Measurements from ENCODE around the gene GTF3C1.

Gene GTF3C1

GRCh38 chr16:27518226-27518625, 31.5 kb downstream of the GTF3C1 start:
- no peak for DNase-seq (ENCODE audit: low spot score)

GRCh38 chr16:27517664-27518063, 32.0 kb downstream of the GTF3C1 start:
- no peak for DNase-seq (ENCODE audit: low spot score)

GRCh38 chr16:27516365-27516764, 33.3 kb downstream of the GTF3C1 start:
- DNase-seq (ENCODE audit: low spot score) = no peak

- no peak for DNase-seq (ENCODE audit: low spot score)
Observed at GRCh38 chr16:27515874-27516353, 33.8 kb downstream of the GTF3C1 start.

GRCh38 chr16:27514806-27515205, 34.9 kb downstream of the GTF3C1 start:
- no peak for DNase-seq (ENCODE audit: low spot score)

- no peak for DNase-seq (ENCODE audit: low spot score)
Observed at GRCh38 chr16:27511657-27512448, 37.9 kb downstream of the GTF3C1 start.

GRCh38 chr16:27508476-27508875, 41.2 kb downstream of the GTF3C1 start:
- DNase-seq (ENCODE audit: low spot score) = no peak

GRCh38 chr16:27506771-27507170, 42.9 kb downstream of the GTF3C1 start:
- no peak for DNase-seq (ENCODE audit: low spot score)

- DNase-seq (ENCODE audit: low spot score) = no peak
Observed at GRCh38 chr16:27505297-27506236, 44.1 kb downstream of the GTF3C1 start.

GRCh38 chr16:27503662-27504061, 46.1 kb downstream of the GTF3C1 start:
- DNase-seq (ENCODE audit: low spot score) = no peak

GRCh38 chr16:27500801-27501200, 48.9 kb downstream of the GTF3C1 start:
- no peak for DNase-seq (ENCODE audit: low spot score)

- no peak for DNase-seq (ENCODE audit: low spot score)
Observed at GRCh38 chr16:27499659-27500055, 50.1 kb downstream of the GTF3C1 start.

GRCh38 chr16:27498916-27499658, 50.6 kb downstream of the GTF3C1 start:
- no peak for DNase-seq (ENCODE audit: low spot score)

- DNase-seq (ENCODE audit: low spot score) = no peak
Observed at GRCh38 chr16:27498031-27498825, 51.5 kb downstream of the GTF3C1 start.

- DNase-seq (ENCODE audit: low spot score) = no peak
Observed at GRCh38 chr16:27495191-27495590, 54.5 kb downstream of the GTF3C1 start.

GRCh38 chr16:27492588-27492979, 57.1 kb downstream of the GTF3C1 start:
- DNase-seq (ENCODE audit: low spot score) = no peak

GRCh38 chr16:27491894-27492587, 57.7 kb downstream of the GTF3C1 start:
- DNase-seq (ENCODE audit: low spot score) = no peak

- DNase-seq (ENCODE audit: low spot score) = no peak
Observed at GRCh38 chr16:27489906-27490305, 59.8 kb downstream of the GTF3C1 start.

- no peak for DNase-seq (ENCODE audit: low spot score)
Observed at GRCh38 chr16:27489421-27489820, 60.3 kb downstream of the GTF3C1 start.

- DNase-seq (ENCODE audit: low spot score) = no peak
Observed at GRCh38 chr16:27486760-27487159, 63.0 kb downstream of the GTF3C1 start.

GRCh38 chr16:27486344-27486743, 63.4 kb downstream of the GTF3C1 start:
- no peak for DNase-seq (ENCODE audit: low spot score)

Measured in SW480 (cell line).